Skin of body (tissue), 2 donors: ENCODE data around the gene PTPRZ1. TPM values are rescaled to one million over a fixed set of nuclear protein-coding genes. Genes with fewer than 3 reads are reported as not detected.

Experiments
- DNase-seq: peaks from one replicate; lab custom pipeline; 2025; lab: John Stamatoyannopoulos, UW
- total RNA-seq: library from RNA; depleted of rRNA; stranded (reverse); fragments of >200 nt; gene quantifications from one replicate; pipeline ENCODE4 v1.2.3, GENCODE V29; 2014

The PTPRZ1 gene
- total RNA-seq, 1 donor from 2014 or later, result 47.6 TPM

DNA sequence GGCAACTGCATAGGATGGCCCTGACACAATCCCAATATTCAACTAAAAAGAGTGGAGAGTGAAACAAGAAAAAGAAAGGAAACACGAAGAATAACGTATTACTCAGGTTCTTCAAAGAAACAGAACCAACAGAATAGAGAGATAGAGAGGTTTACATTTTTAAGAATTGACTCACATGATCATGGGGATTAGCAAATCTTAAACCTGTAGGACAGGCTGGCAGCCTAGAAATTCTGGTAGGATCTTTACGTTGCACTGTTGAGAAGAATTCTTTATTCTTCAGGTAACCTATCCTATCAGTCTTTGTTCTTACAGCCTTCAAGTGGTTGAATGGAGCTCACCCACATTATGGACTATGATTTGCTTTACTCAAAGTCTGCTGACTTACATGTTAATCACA lies 167.2 kb downstream of the PTPRZ1 start:
- no peak for DNase-seq

DNA sequence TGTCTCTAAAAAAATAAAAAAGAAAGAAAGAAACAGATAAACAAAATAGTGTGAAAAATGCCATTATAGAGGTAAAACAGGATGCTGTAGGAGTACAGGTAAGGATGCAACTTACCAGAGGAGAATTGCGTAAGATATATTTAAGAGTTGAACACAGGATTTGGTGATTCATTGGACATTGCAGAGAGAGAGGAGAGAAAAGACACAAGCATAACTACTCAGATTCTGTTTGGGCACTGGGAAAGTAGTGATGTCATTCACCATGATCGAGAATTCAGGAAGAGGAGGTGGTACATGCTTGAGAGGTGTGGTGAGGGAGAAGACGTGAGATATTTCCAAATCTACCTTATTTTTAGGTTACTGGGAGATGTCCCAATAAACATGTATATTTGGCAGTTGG lies 173.4 kb downstream of the PTPRZ1 start:
- DNase-seq, result no peak

DNA sequence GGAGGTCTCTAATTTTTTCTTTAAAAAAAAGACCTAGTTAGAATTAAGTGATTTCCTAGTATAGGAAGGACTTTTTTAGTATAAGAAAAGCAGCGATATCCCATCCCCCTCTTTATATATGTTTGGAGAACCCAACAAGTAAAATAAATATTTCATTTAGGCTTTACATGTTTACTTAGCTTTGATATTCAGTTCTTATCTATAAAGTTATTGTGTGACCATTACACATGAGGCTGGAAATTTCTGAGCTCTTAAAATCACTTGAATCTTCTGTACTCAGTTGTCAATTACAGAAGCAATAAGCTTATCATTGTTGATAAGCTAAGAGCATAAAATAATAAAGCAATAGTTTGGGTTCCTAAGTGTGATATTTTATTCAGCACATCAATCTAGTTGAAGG lies 181.4 kb downstream of the PTPRZ1 start:
- no peak for DNase-seq

DNA sequence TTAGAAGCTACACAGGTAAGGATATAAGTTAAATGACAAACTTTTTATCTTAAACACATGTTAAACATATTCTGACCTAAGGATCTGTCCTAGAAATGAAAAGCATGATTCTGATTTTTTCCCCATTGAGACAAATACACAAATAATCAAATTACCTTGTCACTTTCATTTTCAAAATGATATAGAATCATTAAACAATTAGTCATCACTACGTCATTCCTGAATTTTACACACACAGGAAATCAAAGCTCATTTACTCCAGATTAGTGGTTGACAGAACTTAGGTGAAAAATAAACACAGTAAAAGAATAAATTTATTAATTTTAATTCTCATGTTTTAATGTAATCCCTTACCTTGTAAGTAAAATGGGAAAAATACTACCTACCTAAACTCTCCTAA lies 182.1 kb downstream of the PTPRZ1 start:
- no peak for DNase-seq

DNA sequence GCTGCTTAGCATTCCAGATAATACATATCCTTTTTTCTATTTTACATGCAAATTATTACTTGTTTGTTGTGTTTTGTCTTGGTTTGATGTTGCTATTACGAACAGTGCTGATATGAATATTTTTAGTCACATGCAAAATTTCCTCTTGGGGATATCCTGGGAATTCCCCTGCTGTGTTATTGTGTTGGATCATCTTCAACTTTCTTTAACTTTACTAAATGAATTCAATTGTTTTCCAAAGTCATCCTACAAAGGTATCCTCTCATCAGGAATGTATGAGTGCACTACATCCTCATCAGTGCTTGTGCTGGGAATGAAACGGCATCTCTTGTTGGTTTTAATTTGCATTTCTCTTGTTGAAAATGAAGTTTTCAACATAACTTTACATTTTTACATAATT lies 184.0 kb downstream of the PTPRZ1 start:
- no peak for DNase-seq

DNA sequence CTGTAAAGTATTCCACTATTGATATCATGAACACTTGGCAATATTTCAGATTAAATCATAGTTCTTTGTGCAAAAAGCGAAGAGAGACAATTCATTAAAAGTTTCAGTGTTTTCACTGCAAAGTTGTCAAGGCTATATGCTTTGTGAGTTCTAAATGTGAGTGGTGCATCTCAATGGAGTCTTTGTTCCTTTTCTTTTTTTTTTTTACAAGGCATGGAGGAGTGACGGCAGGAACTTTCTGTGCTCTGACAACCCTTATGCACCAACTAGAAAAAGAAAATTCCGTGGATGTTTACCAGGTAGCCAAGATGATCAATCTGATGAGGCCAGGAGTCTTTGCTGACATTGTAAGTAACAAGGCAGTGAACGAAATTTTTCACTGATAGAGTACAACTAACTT lies 186.6 kb downstream of the PTPRZ1 start:
- DNase-seq, result no peak

DNA sequence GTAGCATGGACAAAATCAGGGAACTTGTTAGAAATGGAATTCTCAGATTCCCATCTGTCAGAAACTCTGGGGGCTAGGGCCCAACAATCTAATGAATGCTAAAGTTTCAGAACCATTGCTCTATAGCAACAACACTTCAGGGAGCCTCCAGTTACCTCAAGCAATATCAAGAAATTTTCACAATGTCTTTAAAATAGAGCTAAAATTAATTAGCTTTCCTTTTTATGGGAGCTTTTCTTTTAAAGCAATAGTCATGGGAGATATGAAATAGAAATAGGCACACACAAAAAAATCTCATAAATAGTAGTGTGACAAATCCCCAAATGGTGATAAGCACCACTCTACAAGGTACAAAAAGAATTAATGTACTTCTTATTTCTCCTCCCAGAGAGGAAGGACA lies 190.2 kb downstream of the PTPRZ1 start:
- DNase-seq, result no peak

DNA sequence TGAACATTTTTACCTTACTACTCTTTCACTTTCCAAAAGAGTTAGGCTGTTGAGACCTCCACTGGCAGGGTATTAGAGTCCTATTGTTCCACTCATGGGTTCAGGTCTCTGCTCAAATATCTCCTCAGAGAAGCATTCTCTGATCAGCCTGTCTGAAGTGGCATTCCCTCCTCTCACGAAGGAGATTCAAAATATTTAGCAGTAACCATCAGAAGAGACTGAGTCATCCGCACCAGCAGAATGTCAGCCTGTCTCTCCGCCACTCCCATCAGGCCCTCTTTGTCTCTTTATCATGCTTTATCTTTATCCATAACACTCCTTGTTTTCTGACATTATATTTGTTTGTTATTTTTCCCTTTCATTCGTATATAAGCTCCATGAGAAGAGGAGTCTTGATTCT lies 192.0 kb downstream of the PTPRZ1 start:
- no peak for DNase-seq

DNA sequence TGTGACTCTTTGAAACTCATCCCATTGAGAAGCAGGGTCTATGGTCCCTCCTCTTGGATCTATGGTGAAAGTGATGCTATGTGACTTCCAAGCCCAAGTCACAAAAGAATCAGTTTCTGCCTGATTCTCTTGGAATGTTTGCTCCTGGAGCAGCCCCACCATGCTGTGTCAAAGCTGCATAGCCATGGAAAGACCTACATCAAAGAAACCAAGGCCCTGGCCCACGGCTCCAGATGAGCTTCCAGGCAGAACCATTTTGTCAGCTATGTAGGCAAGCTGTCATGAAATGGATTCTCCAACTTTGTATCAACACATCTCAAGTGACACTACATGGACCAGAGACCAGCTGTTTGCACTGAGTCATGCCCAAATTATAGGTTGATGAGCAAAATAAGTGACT lies 194.1 kb downstream of the PTPRZ1 start:
- no peak for DNase-seq

DNA sequence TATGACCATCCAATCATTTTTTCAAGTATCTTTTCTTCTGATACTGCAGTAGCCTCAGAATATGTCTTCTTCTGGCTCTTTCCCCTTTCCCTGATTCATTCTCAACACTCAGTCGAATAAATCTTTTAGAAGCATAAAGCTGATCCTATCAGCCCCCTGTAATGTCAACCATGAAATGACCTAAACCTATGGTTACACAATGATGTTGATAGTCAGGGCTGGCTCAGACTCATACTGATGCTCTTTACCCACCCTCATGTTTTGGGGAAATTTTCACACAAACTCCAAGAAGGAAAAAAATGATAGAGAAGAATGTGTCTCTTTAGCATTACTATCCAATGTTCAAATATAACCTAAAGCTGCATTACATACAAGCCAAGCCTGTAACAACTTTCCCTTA lies 195.1 kb downstream of the PTPRZ1 start:
- no peak for DNase-seq

DNA sequence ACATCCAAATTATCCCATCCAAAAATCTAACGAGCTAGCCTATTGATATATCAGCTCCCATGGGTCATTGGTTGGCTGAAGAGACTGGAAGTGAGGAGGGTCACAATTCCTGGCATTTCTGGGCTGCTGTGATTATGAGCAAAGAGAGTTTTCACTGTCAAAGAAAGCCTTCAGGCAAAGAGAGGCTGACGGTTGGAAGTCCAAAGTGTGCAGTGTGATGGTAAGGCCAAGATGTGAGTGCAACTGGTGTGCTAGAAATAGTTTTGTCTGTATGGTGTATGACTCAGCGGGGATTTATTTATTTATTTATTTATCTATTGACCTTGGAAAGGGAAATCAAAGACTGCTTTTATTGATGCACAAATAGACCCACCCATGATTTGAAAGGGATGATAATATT lies 196.0 kb downstream of the PTPRZ1 start:
- DNase-seq, result no peak

DNA sequence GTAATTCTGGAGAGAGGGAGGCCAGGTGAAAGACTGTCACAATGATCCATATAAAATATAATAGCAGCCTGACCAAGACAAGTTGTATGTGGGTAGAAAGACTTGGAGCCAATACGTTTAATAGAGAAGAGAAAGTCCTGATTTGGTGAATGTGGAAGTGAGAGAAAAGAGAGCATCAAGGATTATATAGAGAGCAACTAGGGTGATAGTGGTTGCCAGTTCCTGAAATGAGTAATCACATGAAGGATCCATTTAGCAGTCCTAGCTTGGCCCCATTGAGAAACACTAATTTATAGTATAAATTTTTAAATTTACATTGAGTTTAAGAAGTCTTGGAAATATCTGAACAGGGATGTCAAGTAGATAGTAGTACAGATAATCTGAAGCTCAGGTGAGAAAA lies 197.1 kb downstream of the PTPRZ1 start:
- DNase-seq, result no peak

DNA sequence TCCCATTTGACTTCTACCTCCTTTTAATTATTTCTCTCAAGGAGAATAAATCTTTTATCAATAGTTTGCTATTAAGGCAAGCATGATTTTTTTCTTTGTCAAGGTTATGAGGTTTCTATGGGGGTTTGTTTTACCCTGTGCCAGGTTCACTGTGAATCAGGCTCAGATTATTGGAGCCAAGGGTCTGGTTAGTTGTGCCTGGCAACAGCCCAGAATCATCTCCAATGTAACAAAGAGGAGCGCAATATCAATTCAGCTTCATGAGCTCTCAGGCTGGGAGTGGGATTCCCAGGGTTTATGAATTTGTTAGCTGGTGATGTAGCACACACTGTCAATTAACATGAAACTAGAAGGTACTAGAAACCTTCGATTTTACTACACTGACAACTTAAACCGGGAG lies 197.9 kb downstream of the PTPRZ1 start:
- no peak for DNase-seq

DNA sequence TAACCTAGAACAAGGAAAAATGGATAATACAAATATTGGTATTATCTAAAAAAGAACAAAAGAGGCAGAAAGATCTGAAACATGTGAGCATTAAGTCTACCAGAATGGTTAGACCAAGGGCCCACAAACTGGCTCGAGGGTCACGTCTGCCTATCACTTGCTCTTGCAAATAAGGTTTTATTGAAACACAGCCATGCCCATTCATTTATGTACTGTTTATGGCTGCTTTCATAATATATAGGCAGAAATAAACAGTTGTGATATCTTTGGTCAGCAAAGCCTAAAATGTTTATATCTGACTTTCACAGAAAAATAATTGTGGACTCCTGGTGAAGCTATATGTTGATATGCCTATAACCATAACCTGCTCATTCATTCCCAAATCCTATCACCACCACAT lies 199.3 kb downstream of the PTPRZ1 start:
- no peak for DNase-seq

DNA sequence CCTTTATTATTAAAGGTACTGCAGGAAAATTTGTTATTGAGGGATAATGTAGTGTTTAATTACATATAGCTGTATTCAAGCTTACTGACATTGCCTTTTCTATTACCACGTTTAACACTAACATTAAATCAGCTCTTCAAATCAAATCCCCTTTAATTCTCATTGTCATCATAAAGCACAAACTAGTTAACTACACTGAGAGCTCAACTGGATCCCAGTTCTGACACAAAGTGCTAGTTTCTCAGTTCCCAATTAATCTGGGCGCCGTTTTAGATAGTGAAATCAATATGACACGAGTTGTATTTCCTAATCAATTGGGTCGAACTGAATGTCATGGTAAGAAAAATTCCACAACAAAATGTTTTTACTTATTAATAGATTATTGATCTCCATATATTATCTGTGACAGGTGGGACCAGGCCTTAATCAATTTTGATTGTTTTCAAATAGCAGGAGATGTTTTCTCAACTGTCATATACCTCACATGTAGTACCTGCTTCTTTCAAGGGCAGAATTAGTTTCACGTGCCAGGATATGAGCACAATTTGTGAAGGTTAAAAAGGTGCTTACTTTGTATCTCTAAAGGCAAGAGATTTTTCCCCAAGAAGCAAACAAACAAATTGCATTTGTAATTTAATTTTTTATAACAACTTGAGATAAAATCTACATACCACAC lies 200.1 kb downstream of the PTPRZ1 start:
- no peak for DNase-seq

DNA sequence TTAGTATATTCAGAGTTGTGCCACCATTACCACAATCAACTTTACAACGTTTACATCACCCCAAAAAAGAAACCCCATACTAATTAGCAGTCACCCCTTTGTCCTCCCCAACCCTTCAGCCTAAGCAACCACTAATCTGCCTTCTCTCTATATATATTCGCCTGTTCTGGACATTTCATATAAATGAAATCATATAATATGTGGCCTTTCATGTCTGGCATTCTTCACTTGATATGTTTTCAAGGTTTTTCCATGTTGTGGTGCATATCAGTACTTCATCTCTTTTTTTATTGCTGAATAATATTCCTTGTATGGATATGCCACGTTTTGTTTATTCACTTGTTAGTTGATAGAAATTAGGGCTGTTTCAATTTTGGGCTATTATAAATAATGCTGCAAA lies 200.7 kb downstream of the PTPRZ1 start:
- DNase-seq, result no peak

DNA sequence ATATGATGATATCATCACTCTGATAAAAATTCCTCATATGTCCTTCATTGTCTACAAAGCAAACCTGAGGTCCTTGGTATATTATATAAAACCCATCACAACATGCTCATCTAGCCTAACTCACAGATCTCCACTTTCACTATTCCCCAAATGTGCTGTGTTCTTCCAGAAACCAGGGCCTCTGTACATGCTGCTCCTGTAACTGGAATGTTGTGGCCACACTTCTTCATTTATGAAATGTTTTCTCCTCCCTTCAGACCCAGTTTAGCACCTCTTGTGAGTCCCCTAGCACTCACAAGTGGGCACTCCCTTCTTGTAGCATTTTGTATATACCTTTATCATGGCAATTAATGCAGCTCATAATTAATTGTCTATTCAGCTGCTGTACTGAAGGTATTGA lies 209.2 kb downstream of the PTPRZ1 start:
- no peak for DNase-seq

DNA sequence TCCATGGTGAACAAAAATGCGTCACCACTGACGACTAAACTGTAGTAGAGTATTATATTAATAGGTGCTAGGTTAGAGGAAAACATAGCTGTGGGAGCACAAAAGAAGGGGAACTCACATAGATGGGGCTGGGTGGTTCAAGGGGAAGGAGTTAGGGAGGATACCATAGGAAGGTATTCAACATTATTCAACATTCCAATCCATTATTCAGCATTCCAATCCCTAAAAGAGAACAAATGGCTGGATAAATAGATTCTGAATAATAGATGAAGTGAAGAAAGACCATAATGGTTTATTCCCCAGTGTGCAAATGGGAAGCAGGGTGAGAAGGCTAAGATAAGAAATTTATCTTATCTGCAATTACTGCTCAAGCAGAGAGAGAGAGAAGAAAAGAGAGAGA lies 209.7 kb downstream of the PTPRZ1 start:
- no peak for DNase-seq

DNA sequence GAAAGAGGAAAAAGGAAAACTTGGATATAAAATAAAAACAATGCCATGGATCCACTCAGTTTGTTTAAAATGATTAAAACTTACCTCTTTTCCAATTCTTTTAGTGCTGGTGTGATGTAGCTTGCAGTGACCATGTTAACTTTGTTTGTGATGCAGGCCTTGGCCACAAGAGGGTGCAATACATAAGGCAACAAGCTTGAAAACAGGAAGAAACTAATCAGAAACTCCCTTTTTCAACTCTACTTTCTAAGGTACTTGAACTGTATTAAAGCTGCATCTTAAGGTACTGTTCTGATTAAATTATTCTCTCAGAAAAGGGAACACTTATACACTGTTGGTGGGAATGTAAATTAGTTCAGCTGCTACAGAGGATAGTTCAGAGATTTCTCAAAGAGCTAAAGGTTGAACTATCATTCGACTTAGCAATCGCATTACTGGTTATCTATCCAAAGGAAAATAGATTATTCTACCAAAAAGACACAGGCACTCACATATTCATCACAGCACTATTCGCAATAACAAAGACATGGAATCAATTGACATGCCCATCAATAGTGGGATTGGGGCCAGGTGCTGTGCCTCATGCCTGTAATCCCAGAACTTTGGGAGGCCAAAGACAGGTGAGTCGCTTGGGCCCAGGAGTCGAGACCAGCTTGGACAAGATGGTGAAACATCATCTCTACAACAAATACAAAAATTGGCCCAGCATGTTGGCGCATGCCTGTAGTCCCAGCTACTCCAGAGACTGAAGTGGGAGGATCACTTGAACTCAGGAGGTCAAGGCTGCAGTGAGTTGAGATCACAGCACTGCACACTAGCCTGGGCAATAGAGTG lies 220.2 kb downstream of the PTPRZ1 start:
- no peak for DNase-seq

DNA sequence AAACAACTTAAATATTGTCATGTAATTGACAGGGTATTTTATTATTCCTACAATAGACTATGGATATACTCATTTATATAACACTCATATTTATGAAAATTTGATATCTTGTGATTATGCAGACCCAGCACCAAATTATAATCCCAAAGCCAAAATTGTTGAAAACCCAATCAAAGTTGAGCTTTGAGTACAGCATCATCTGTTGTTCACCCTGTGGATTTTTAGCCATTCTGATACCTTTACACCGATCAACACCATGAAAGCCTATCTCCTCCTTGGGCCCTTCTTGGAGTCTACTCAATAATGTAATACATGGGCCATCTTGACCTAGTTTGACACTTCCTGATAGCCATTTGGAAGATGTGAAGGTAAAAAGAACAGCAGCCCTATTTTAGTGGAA lies 221.6 kb downstream of the PTPRZ1 start:
- DNase-seq, result no peak

DNA sequence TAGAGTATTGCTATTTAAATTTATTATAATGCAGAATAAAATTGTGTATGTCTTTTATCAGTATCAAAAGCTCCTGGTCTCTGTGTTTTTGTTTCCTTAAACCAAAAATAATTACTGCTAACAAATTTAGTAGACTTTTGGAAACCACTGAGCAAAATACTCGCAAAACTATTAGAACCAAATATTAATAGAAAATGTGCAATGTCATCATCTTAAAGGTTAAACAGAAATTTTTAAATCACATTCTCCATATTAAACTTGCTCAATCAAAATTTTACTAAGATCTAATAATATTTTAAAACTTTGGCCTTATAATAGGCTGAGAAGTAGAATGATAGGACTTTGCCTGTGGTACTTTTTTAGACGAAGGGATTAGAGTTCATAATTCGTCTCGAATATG lies 222.7 kb downstream of the PTPRZ1 start:
- no peak for DNase-seq

DNA sequence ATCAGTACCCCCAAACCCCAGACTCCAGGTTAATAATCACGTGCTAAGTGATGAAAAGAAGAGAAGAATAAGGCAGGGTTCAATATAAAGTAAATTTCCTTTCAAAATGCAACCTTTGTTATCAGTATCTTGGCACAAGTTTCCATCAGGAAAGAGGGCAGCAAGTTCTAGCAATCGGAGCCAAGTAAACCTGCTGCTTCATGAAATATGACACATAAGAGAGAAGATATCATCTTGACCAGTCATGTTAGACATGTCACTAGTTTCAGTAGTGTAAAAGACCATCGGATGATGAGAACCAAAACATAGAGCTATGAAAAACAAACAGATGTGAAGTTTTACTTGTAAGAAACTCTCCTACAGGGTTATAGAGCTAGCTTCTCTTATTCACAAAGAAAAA lies 227.1 kb downstream of the PTPRZ1 start:
- no peak for DNase-seq

DNA sequence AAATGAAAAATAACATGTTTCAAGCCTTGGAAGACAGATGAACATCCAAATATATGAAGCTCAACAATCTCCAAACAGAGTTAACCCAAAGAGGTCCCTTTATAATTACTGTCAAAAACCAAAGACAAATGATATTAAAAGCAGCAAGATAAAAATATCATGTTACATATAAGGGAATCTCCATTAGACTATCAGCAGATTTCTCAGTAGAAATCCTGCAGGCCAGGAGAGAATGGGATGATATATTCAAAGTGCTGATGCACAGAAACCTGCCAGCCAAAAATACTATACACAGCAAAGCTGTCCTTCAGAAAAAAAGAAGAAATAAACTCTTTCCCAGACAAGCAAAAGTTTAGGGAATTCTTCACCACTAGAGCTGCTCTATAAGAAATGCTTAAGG lies 230.1 kb downstream of the PTPRZ1 start:
- DNase-seq, result no peak
